ENCODE measurements around the gene PKN1. TPM values are rescaled to one million over a fixed set of nuclear protein-coding genes. Genes with fewer than 3 reads are reported as not detected.

PKN1 gene
- total RNA-seq, 1 donor: 167 TPM

GRCh38 chr19:14467391-14467790 lies 34.3 kb downstream of the PKN1 start:
- H3K27me3 ChIP-seq (ENCODE audit: insufficient read depth, low read length): no peaks in the 10 kb centered on the region
- H3K36me3 ChIP-seq (ENCODE audit: insufficient read depth, low read length): peaks cover 29% of the 10 kb centered on the region
- DNase-seq (ENCODE audit: insufficient read length, low spot score, missing footprints): peak; percentile 61
- H3K4me3 ChIP-seq (ENCODE audit: insufficient read depth, low read length): no peak overlapping the region
- no peaks in the 10 kb centered on the region for H3K9me3 ChIP-seq (ENCODE audit: low read depth, low read length)
- no peak overlapping the region for H2AFZ ChIP-seq (ENCODE audit: low read length)
- no peak for TF ChIP-seq CTCF (IDR thresholded peaks at IDR 0.05; ENCODE audit: extremely low read depth, low read depth, low read length)
- peaks cover 2% of the 10 kb centered on the region for H3K4me1 ChIP-seq (ENCODE audit: insufficient read depth, low read length)
- H3K79me2 ChIP-seq (ENCODE audit: insufficient read depth, low read length): no peaks in the 10 kb centered on the region
- no peak overlapping the region for H3K4me2 ChIP-seq (ENCODE audit: insufficient read depth, low read length)
- peaks cover 5% of the 10 kb centered on the region for H4K20me1 ChIP-seq (ENCODE audit: insufficient read depth, low read length)
- H3K27ac ChIP-seq (ENCODE audit: low read depth, low read length): no peak overlapping the region

- H3K4me2 ChIP-seq (ENCODE audit: insufficient read depth, low read length): no peak overlapping the region
- no peak overlapping the region for H3K4me3 ChIP-seq (ENCODE audit: insufficient read depth, low read length)
- peaks cover under 1% of the 10 kb centered on the region for H3K27me3 ChIP-seq (ENCODE audit: insufficient read depth, low read length)
- TF ChIP-seq CTCF (IDR thresholded peaks at IDR 0.05; ENCODE audit: extremely low read depth, low read depth, low read length): no peak
- DNase-seq (ENCODE audit: insufficient read length, low spot score, missing footprints): peak; percentile 71
- peaks cover 6% of the 10 kb centered on the region for H4K20me1 ChIP-seq (ENCODE audit: insufficient read depth, low read length)
- peaks cover 3% of the 10 kb centered on the region for H3K4me1 ChIP-seq (ENCODE audit: insufficient read depth, low read length)
- H3K9me3 ChIP-seq (ENCODE audit: low read depth, low read length): no peaks in the 10 kb centered on the region
- peaks cover 29% of the 10 kb centered on the region for H3K36me3 ChIP-seq (ENCODE audit: insufficient read depth, low read length)
- no peak overlapping the region for H2AFZ ChIP-seq (ENCODE audit: low read length)
- H3K27ac ChIP-seq (ENCODE audit: low read depth, low read length): no peak overlapping the region
- no peaks in the 10 kb centered on the region for H3K79me2 ChIP-seq (ENCODE audit: insufficient read depth, low read length)
These were observed 34.7 kb downstream of the PKN1 start for GRCh38 chr19:14467816-14468215.

GRCh38 chr19:14470031-14470876 lies 37.1 kb downstream of the PKN1 start:
- H3K4me1 ChIP-seq (ENCODE audit: insufficient read depth, low read length): peaks cover 7% of the 10 kb centered on the region
- peaks cover 9% of the 10 kb centered on the region for H3K27me3 ChIP-seq (ENCODE audit: insufficient read depth, low read length)
- no peaks in the 10 kb centered on the region for H3K9me3 ChIP-seq (ENCODE audit: low read depth, low read length)
- no peak for TF ChIP-seq CTCF (IDR thresholded peaks at IDR 0.05; ENCODE audit: extremely low read depth, low read depth, low read length)
- peaks cover 14% of the 10 kb centered on the region for H3K36me3 ChIP-seq (ENCODE audit: insufficient read depth, low read length)
- no peak overlapping the region for H3K4me2 ChIP-seq (ENCODE audit: insufficient read depth, low read length)
- H3K27ac ChIP-seq (ENCODE audit: low read depth, low read length): no peak overlapping the region
- no peaks in the 10 kb centered on the region for H3K79me2 ChIP-seq (ENCODE audit: insufficient read depth, low read length)
- H2AFZ ChIP-seq (ENCODE audit: low read length): no peak overlapping the region
- H4K20me1 ChIP-seq (ENCODE audit: insufficient read depth, low read length): peaks cover 8% of the 10 kb centered on the region
- peak; percentile 89 for DNase-seq (ENCODE audit: insufficient read length, low spot score, missing footprints)
- H3K4me3 ChIP-seq (ENCODE audit: insufficient read depth, low read length): no peak overlapping the region

GRCh38 chr19:14471436-14472187 lies 38.5 kb downstream of the PKN1 start:
- H4K20me1 ChIP-seq (ENCODE audit: insufficient read depth, low read length): peaks cover 15% of the 10 kb centered on the region
- peak; percentile 66 for DNase-seq (ENCODE audit: insufficient read length, low spot score, missing footprints)
- H3K27me3 ChIP-seq (ENCODE audit: insufficient read depth, low read length): peaks cover 9% of the 10 kb centered on the region
- H3K4me2 ChIP-seq (ENCODE audit: insufficient read depth, low read length): peak overlapping the region; percentile 57
- peaks cover 9% of the 10 kb centered on the region for H3K36me3 ChIP-seq (ENCODE audit: insufficient read depth, low read length)
- H3K9me3 ChIP-seq (ENCODE audit: low read depth, low read length): no peaks in the 10 kb centered on the region
- H3K4me1 ChIP-seq (ENCODE audit: insufficient read depth, low read length): peaks cover 14% of the 10 kb centered on the region
- H3K79me2 ChIP-seq (ENCODE audit: insufficient read depth, low read length): no peaks in the 10 kb centered on the region
- H2AFZ ChIP-seq (ENCODE audit: low read length): no peak overlapping the region
- peak overlapping the region; percentile 42 for H3K4me3 ChIP-seq (ENCODE audit: insufficient read depth, low read length)
- no peak for TF ChIP-seq CTCF (IDR thresholded peaks at IDR 0.05; ENCODE audit: extremely low read depth, low read depth, low read length)
- no peak overlapping the region for H3K27ac ChIP-seq (ENCODE audit: low read depth, low read length)

Measured in osteoblast (primary cell).